Measurements from ENCODE around the gene WNT2. TPM values are rescaled to one million over a fixed set of nuclear protein-coding genes. Genes with fewer than 3 reads are reported as not detected.

WNT2 gene
- polyA plus RNA-seq, 1 donor (not counting 4 experiments of a cell fraction or from before 2014, with no cell fraction given), result not detected

- FAIRE-seq, result no peak
- no peak overlapping the region for H3K4me2 ChIP-seq (ENCODE audit: control insufficient read depth, extremely low read depth, insufficient read depth, low read depth, low read length)
- no peaks in the 10 kb centered on the region for H3K36me3 ChIP-seq (ENCODE audit: control insufficient read depth in 2 of 2, extremely low read depth in 1 of 2, insufficient read depth in 2 of 2, low read length in 2 of 2)
- H3K4me1 ChIP-seq (ENCODE audit: control insufficient read depth, extremely low read depth, insufficient read depth, low read length), result no peaks in the 10 kb centered on the region
- H3K27me3 ChIP-seq (ENCODE audit: control insufficient read depth, extremely low read depth, insufficient read depth, low read length), result peaks cover 3% of the 10 kb centered on the region
- no peaks in the 10 kb centered on the region for H4K20me1 ChIP-seq (ENCODE audit: control insufficient read depth, extremely low read depth, insufficient read depth, low read length)
- H2AFZ ChIP-seq (ENCODE audit: control insufficient read depth, low read length), result no peak overlapping the region
- H3K9me3 ChIP-seq (ENCODE audit: control insufficient read depth, low read depth, low read length), result no peaks in the 10 kb centered on the region
- DNase-seq (ENCODE audit: low read depth, low spot score), result no peak
- H3K4me3 ChIP-seq (ENCODE audit: control insufficient read depth in 2 of 3, extremely low read depth in 1 of 3, insufficient read depth in 2 of 3, low read depth in 1 of 3, low read length in 3 of 3), result no peak overlapping the region
- TF ChIP-seq EZH2 (IDR thresholded peaks at IDR 0.05; ENCODE audit: low read length) (no peak), CTCF (optimal IDR thresholded peaks at IDR 0.05 in 1 of 3, IDR thresholded peaks at IDR 0.05 in 1 of 3, conservative IDR thresholded peaks at IDR 0.05 in 1 of 3; ENCODE audit: extremely low read depth in 1 of 3, insufficient read depth in 2 of 3, low read length in 3 of 3) (no peak)
- dilution Hi-C loops (cut with MboI; ENCODE audit: extremely low pct_ligation_motif_present, low sequenced_read_pairs), result no loop called here
- H3K27ac ChIP-seq (ENCODE audit: control insufficient read depth, insufficient read depth, low read length), result no peak overlapping the region
- no peaks in the 10 kb centered on the region for H3K9me1 ChIP-seq (ENCODE audit: control insufficient read depth, extremely low read depth, insufficient read depth, low read length)
- no peaks in the 10 kb centered on the region for H3K79me2 ChIP-seq (ENCODE audit: control insufficient read depth, insufficient read depth, low read length)
- no peak overlapping the region for H3K9ac ChIP-seq (ENCODE audit: control insufficient read depth, extremely low read depth, insufficient read depth, low read length)
Measured at GRCh38 chr7:117313582-117313981, 9.3 kb downstream of the WNT2 start.

GRCh38 chr7:117312593-117313580, 10.0 kb downstream of the WNT2 start:
- DNase-seq (ENCODE audit: low read depth, low spot score) (no peak), FAIRE-seq (no peak)
- H3K36me3 ChIP-seq (ENCODE audit: control insufficient read depth in 2 of 2, extremely low read depth in 1 of 2, insufficient read depth in 2 of 2, low read length in 2 of 2), result no peaks in the 10 kb centered on the region
- TF ChIP-seq EZH2 (IDR thresholded peaks at IDR 0.05; ENCODE audit: low read length), result no peak
- TF ChIP-seq CTCF (optimal IDR thresholded peaks at IDR 0.05 in 1 of 3, IDR thresholded peaks at IDR 0.05 in 1 of 3, conservative IDR thresholded peaks at IDR 0.05 in 1 of 3; ENCODE audit: extremely low read depth in 1 of 3, insufficient read depth in 2 of 3, low read length in 3 of 3), result no peak
- H3K9me3 ChIP-seq (ENCODE audit: control insufficient read depth, low read depth, low read length), result no peaks in the 10 kb centered on the region
- dilution Hi-C loops (cut with MboI; ENCODE audit: extremely low pct_ligation_motif_present, low sequenced_read_pairs), result no loop called here
- H3K9me1 ChIP-seq (ENCODE audit: control insufficient read depth, extremely low read depth, insufficient read depth, low read length), result no peaks in the 10 kb centered on the region
- no peak overlapping the region for H2AFZ ChIP-seq (ENCODE audit: control insufficient read depth, low read length)
- no peaks in the 10 kb centered on the region for H4K20me1 ChIP-seq (ENCODE audit: control insufficient read depth, extremely low read depth, insufficient read depth, low read length)
- no peak overlapping the region for H3K9ac ChIP-seq (ENCODE audit: control insufficient read depth, extremely low read depth, insufficient read depth, low read length)
- H3K4me2 ChIP-seq (ENCODE audit: control insufficient read depth, extremely low read depth, insufficient read depth, low read depth, low read length), result no peak overlapping the region
- no peaks in the 10 kb centered on the region for H3K79me2 ChIP-seq (ENCODE audit: control insufficient read depth, insufficient read depth, low read length)
- H3K27me3 ChIP-seq (ENCODE audit: control insufficient read depth, extremely low read depth, insufficient read depth, low read length), result no peaks in the 10 kb centered on the region
- no peaks in the 10 kb centered on the region for H3K4me1 ChIP-seq (ENCODE audit: control insufficient read depth, extremely low read depth, insufficient read depth, low read length)
- H3K27ac ChIP-seq (ENCODE audit: control insufficient read depth, insufficient read depth, low read length), result no peak overlapping the region
- H3K4me3 ChIP-seq (ENCODE audit: control insufficient read depth in 2 of 3, extremely low read depth in 1 of 3, insufficient read depth in 2 of 3, low read depth in 1 of 3, low read length in 3 of 3), result no peak overlapping the region
